Epithelial cell of esophagus (primary cell): ENCODE results near the gene LRRC32.

ENCODE experiments used
- DNase-seq: peaks from one replicate; pipeline ENCODE4 v3.0.0; 2010; ENCODE audit warnings: low read depth
- H3K4me3 ChIP-seq: 2 replicates; pipeline ENCODE4 v1.5.1; 2011; ENCODE audit warnings: mild to moderate bottlenecking, low read length, control low read depth
- CTCF ChIP-seq: IDR thresholded peaks from 2 replicates; pipeline ENCODE4 v1.5.1; 2011; ENCODE audit warnings: low read depth, mild to moderate bottlenecking, low read length, control low read depth, inconsistent platforms; ENCODE audit not compliant: insufficient read depth; ENCODE audit errors: missing control alignments

The LRRC32 gene

DNA sequence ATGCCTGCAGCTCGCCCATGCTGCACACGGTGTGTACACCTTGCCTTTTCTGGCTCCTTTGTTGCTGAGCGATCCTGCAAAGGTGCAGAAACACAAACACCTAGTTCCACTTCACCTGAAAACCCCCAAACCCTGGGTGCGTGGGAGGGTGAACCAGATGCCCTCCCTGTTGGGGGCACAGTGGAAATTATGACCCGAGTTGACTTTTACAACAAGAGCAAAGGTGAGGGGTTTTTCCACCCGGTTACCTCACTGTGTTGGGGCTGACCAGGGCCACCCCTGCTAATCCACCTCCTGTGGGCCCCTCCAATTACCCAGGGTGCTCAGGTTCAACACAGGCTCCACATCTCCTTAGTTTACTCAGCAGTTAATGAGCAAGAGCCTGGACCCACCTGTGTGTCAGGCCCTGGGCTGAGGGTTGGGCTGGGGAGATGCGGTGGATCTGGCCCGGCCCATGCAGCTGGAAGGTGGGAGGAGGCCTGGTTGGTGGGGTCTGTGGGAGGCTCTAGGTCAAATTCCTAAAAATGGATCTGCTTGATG is 42.1 kb downstream of the LRRC32 start:
- no peak for TF ChIP-seq CTCF
- DNase-seq: no peak
- no peak overlapping the region for H3K4me3 ChIP-seq

DNA sequence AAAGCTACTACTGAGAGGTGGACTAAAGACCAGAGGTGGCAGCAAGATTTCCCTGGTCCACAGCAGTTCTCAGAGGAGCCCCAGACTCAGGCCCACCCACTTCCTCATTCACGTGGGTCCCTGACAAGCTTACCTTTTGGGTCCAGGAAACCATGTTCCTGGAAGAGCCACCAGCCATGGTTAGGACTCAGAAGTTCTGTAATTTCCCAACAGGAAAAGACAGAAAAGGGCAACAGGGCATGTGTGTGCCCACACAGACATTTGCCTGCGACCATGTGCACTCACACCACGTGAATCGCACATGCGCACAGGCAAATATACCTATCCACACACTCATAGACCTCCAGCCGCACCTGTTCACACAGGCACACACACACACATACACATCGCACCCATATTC is 42.9 kb downstream of the LRRC32 start:
- H3K4me3 ChIP-seq: no peak overlapping the region
- DNase-seq: no peak
- no peak for TF ChIP-seq CTCF

- no peak for DNase-seq
- TF ChIP-seq CTCF: no peak
- H3K4me3 ChIP-seq: no peak overlapping the region
Observed at GRCh38 chr11:76626921-76627401, 43.6 kb downstream of the LRRC32 start.

GRCh38 chr11:76626266-76626665 is 44.3 kb downstream of the LRRC32 start:
- TF ChIP-seq CTCF: no peak
- no peak overlapping the region for H3K4me3 ChIP-seq
- DNase-seq: no peak

DNA sequence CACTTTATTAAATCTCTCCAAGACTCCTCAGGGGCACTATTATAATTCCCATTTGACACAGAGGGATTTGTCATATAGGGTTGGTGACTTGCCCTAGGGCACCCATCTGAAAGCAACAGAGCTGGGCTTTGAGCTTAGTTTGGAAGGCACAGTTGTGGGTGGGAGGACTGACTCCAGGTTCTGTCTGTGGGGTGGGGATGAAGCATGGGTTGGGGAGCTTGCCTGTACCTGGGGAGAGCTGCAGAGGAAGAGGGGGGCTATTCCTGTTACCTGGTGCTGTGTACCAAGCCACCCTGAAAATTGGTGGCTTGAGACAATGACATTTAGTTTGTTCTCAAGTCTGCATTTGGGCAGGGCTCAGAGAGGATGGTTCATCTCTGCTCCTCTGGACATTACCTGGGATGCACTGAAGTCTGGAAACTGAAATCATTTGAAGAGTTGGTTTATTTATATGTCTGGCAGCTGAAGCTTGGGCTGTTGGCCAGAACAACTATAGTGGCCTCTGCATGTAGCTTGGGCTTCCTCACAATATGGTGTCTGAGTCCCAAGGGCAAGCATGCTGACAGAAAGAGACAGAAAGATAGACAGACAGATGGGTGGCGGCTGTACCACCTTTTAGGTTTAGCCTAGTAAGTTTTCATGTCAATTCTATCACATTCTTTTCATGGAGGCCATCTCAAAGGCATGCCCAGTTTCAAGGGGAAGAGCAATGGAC is 44.9 kb downstream of the LRRC32 start:
- TF ChIP-seq CTCF: no peak
- DNase-seq: no peak
- no peak overlapping the region for H3K4me3 ChIP-seq

- no peak overlapping the region for H3K4me3 ChIP-seq
- no peak for TF ChIP-seq CTCF
- no peak for DNase-seq
Observed at GRCh38 chr11:76624500-76625379, 45.8 kb downstream of the LRRC32 start.
